Measurements from ENCODE around the gene RUBCN.
A peak's percentile ranks its signal among the peaks of the same experiment; 100 is the strongest.

Gene RUBCN

DNA sequence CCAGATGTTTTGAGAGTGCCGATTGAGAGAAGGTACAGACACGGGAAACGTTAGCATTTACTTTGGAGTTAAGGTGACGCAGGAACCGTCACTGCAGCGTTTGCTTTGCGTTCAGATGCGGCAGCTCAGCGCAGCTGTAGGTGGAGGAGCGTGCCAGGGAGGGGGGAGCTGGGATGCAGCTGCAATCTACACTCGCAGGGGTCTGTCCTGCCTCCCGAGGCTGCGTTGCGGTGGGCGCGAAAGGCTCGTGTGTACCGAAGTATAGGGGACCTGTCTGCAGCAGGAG, 12.6 kb upstream of the RUBCN start (continued):
- TF ChIP-seq ZNF223 (tag by site-specific recombination; IDR thresholded peaks at IDR 0.05) = peak; percentile 98
- peak; percentile 85 for TF ChIP-seq ZFP37 (tag by site-specific recombination; IDR thresholded peaks at IDR 0.05)
- peak; percentile 75 for TF ChIP-seq ZNF341 (tag by site-specific recombination; IDR thresholded peaks at IDR 0.05; ENCODE audit: low read depth)

DNA sequence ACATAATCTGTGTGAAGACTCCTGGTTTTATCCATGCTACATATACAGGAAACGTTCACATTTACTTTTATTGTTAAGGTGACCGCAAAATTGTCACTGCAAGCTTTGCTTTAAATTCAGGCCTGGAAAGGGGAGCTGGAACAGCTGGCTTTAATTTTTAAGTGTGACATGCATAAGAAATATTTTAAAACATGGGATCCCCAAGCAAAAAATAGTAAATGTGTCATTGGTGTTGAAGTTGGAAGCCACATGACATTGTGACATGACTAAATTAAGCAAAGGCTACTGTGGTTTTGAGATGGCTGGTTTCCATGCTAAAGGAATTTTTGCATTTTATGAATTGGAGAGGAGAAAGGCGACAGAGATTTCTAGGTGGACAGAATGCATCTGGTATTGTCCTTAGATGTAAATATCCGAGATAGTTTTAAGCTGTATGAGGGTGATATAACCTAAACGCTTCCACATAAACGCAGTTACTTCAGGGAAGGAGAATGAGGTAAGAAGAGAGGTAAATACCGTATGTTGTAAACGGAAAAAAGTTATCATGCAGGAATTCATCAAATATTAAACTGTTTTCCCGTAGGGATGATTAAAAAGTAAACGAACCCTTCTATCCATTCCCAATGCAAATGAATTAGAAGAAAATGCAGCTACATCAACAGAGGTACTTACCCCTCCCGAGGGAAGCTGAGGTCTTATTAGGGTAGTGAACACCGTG, 12.1 kb upstream of the RUBCN start:
- H3K4me3 ChIP-seq (ENCODE audit: low read depth, low read length) = peak overlapping the region; percentile 77
- no peak overlapping the region; the same call in 1 of the 2 replicates for H3K27ac ChIP-seq (ENCODE audit: extremely low read depth, low read depth, low read length)
- H3K9me3 ChIP-seq (ENCODE audit: control insufficient read depth, insufficient read depth, low read depth, low read length) = no peaks in the 10 kb centered on the region
- no peak for TF ChIP-seq ZNF621 (tag by site-specific recombination; IDR thresholded peaks at IDR 0.05)
- TF ChIP-seq TRIM28 (IDR thresholded peaks at IDR 0.05; ENCODE audit: borderline replicate concordance, low read length) = no peak
- TF ChIP-seq ZBTB17 (tag by site-specific recombination; IDR thresholded peaks at IDR 0.05) = no peak
- TF ChIP-seq, protein P1, sequence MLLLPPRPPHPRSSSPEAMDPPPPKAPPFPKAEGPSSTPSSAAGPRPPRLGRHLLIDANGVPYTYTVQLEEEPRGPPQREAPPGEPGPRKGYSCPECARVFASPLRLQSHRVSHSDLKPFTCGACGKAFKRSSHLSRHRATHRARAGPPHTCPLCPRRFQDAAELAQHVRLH (tag by site-specific recombination; IDR thresholded peaks at IDR 0.05) = no peak
- peak; percentile 50 for TF ChIP-seq ZNF623 (tag by site-specific recombination; IDR thresholded peaks at IDR 0.05)
- CTCF ChIA-PET = interaction anchor here (0.7 kb wide), 1 partner anchor 1005 kb away, joined by 3 read pairs; no protein-coding TSS in a partner anchor
- no peaks in the 10 kb centered on the region for H3K36me3 ChIP-seq (ENCODE audit: control insufficient read depth in 2 of 2, insufficient read depth in 1 of 2, low read length in 2 of 2)
- H3K4me1 ChIP-seq (ENCODE audit: control insufficient read depth, insufficient read depth, low read length) = no peaks in the 10 kb centered on the region
- POLR2A ChIA-PET = interaction anchor here (0.8 to 1.2 kb wide), 2 partner anchors 12 to 37 kb away, joined by 3 to 5 read pairs; partner anchors contain the start of gene RUBCN

DNA sequence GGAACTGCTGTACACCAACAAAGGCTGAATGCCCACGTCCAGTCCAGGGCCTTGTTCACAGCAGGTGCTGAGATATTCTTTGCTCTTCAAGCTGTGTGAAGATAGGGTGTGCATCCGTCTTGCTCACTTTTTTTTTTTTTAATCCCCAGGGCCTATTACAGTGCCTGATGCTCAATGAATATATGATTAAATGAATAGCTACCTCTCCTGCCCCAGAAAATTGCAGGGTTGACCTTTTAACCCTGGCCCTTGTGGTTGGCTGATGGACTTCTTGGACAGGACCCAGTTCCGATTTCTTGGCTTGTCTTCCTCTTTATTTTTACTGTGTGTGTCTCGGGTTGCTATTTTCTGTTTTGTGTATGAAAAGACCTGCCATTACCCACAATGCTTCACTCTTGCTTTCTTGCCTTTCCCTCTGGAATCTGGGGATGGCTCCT, 10.1 kb upstream of the RUBCN start:
- H3K9me3 ChIP-seq (ENCODE audit: control insufficient read depth, insufficient read depth, low read depth, low read length) = no peaks in the 10 kb centered on the region
- no peak overlapping the region for H3K27ac ChIP-seq (ENCODE audit: extremely low read depth, low read depth, low read length)
- no peak overlapping the region for H3K4me3 ChIP-seq (ENCODE audit: low read depth, low read length)
- no peaks in the 10 kb centered on the region for H3K4me1 ChIP-seq (ENCODE audit: control insufficient read depth, insufficient read depth, low read length)
- ChIA-PET CTCF (no interaction called here), POLR2A (interaction anchor here (0.5 to 1.3 kb wide), 2 partner anchors 9 to 51 kb away, joined by 3 to 4 read pairs; no protein-coding TSS in a partner anchor)
- no peaks in the 10 kb centered on the region for H3K36me3 ChIP-seq (ENCODE audit: control insufficient read depth in 2 of 2, insufficient read depth in 1 of 2, low read length in 2 of 2)
- TF ChIP-seq ZNF416 (tag by site-specific recombination; IDR thresholded peaks at IDR 0.05) (no peak), PRDM1 (tag by site-specific recombination; IDR thresholded peaks at IDR 0.05) (peak; percentile 48), IKZF3 (tag by site-specific recombination; IDR thresholded peaks at IDR 0.05) (peak; percentile 44; the same call in 1 of the 2 replicates), ZNF664 (tag by site-specific recombination; IDR thresholded peaks at IDR 0.05) (peak; percentile 53; the same call in 1 of the 2 replicates), ZNF658 (tag by site-specific recombination; IDR thresholded peaks at IDR 0.05) (no peak), FEZF1 (tag by site-specific recombination; IDR thresholded peaks at IDR 0.05) (peak; percentile 25; the same call in 1 of the 2 replicates), ZSCAN23 (tag by site-specific recombination; IDR thresholded peaks at IDR 0.05) (no peak), ZIC2 (tag by site-specific recombination; IDR thresholded peaks at IDR 0.05) (0 out of 2 replicates have a peak, but pooled peaks have one; percentile 35), ZNF76 (tag by site-specific recombination; IDR thresholded peaks at IDR 0.05; ENCODE audit: borderline replicate concordance, low read depth) (peak; percentile 45), ZFP69B (tag by site-specific recombination; IDR thresholded peaks at IDR 0.05) (peak; percentile 51)
- TF ChIP-seq, protein P2, sequence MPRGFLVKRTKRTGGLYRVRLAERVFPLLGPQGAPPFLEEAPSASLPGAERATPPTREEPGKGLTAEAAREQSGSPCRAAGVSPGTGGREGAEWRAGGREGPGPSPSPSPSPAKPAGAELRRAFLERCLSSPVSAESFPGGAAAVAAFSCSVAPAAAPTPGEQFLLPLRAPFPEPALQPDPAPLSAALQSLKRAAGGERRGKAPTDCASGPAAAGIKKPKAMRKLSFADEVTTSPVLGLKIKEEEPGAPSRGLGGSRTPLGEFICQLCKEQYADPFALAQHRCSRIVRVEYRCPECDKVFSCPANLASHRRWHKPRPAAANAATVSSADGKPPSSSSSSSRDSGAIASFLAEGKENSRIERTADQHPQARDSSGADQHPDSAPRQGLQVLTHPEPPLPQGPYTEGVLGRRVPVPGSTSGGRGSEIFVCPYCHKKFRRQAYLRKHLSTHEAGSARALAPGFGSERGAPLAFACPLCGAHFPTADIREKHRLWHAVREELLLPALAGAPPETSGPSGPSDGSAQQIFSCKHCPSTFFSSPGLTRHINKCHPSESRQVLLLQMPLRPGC (tag by site-specific recombination; IDR thresholded peaks at IDR 0.05) = no peak
- TF ChIP-seq, protein P1 (tag by site-specific recombination; IDR thresholded peaks at IDR 0.05) = peak; percentile 10; the same call in 1 of the 2 replicates
- TF ChIP-seq, protein P3, sequence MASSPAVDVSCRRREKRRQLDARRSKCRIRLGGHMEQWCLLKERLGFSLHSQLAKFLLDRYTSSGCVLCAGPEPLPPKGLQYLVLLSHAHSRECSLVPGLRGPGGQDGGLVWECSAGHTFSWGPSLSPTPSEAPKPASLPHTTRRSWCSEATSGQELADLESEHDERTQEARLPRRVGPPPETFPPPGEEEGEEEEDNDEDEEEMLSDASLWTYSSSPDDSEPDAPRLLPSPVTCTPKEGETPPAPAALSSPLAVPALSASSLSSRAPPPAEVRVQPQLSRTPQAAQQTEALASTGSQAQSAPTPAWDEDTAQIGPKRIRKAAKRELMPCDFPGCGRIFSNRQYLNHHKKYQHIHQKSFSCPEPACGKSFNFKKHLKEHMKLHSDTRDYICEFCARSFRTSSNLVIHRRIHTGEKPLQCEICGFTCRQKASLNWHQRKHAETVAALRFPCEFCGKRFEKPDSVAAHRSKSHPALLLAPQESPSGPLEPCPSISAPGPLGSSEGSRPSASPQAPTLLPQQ (tag by site-specific recombination; IDR thresholded peaks at IDR 0.05) = 0 out of 2 replicates have a peak, but pooled peaks have one; percentile 15
